Measurements from ENCODE around the gene SNX18. TPM values are rescaled to one million over a fixed set of nuclear protein-coding genes. Genes with fewer than 3 reads are reported as not detected.
"Not testable (repeated sequence)": the region's sequence is repeated elsewhere in the genome, so short reads cannot be mapped to it uniquely, and the experiment has no call there.

The SNX18 gene
- total RNA-seq, 2 donors from 2014 or later, result 4.3 to 11.6 TPM

GRCh38 chr5:54525692-54526091 is 8.1 kb downstream of the SNX18 start:
- Mint-ChIP-seq H3K4me3 (no peak overlapping the region), H3K27ac (no peak overlapping the region), H3K36me3 (ENCODE audit: low read depth) (no peaks in the 10 kb centered on the region), H3K4me1 (peaks cover 16% of the 10 kb centered on the region), H3K9me3 (no peaks in the 10 kb centered on the region), H3K27me3 (no peaks in the 10 kb centered on the region)
- ATAC-seq (replicated peaks), result no peak

GRCh38 chr5:54526604-54527288 is 9.2 kb downstream of the SNX18 start:
- ATAC-seq (replicated peaks), result no peak
- Mint-ChIP-seq H3K4me3 (no peak overlapping the region), H3K4me1 (peaks cover 19% of the 10 kb centered on the region), H3K27me3 (no peaks in the 10 kb centered on the region), H3K9me3 (no peaks in the 10 kb centered on the region), H3K27ac (no peak overlapping the region), H3K36me3 (ENCODE audit: low read depth) (no peaks in the 10 kb centered on the region)

- H3K27ac Mint-ChIP-seq, result no peak overlapping the region
- H3K27me3 Mint-ChIP-seq, result no peaks in the 10 kb centered on the region
- H3K4me1 Mint-ChIP-seq, result peaks cover 9% of the 10 kb centered on the region
- no peaks in the 10 kb centered on the region for H3K36me3 Mint-ChIP-seq (ENCODE audit: low read depth)
- no peak for ATAC-seq (replicated peaks)
- no peak overlapping the region for H3K4me3 Mint-ChIP-seq
- H3K9me3 Mint-ChIP-seq, result no peaks in the 10 kb centered on the region
These were observed 11.2 kb downstream of the SNX18 start for GRCh38 chr5:54528633-54529209.

- H3K36me3 Mint-ChIP-seq (ENCODE audit: low read depth), result no peaks in the 10 kb centered on the region
- H3K27ac Mint-ChIP-seq, result no peak overlapping the region
- H3K9me3 Mint-ChIP-seq, result no peaks in the 10 kb centered on the region
- no peak for ATAC-seq (replicated peaks)
- H3K4me1 Mint-ChIP-seq, result peaks cover 9% of the 10 kb centered on the region
- no peaks in the 10 kb centered on the region for H3K27me3 Mint-ChIP-seq
- no peak overlapping the region for H3K4me3 Mint-ChIP-seq
These were observed 12.0 kb downstream of the SNX18 start for GRCh38 chr5:54529565-54529964.

GRCh38 chr5:54531546-54531945 is 14.0 kb downstream of the SNX18 start:
- Mint-ChIP-seq H3K9me3 (no peaks in the 10 kb centered on the region), H3K27ac (no peak overlapping the region), H3K4me3 (no peak overlapping the region), H3K27me3 (no peaks in the 10 kb centered on the region), H3K4me1 (peaks cover 9% of the 10 kb centered on the region), H3K36me3 (ENCODE audit: low read depth) (no peaks in the 10 kb centered on the region)
- no peak for ATAC-seq (replicated peaks)

- Mint-ChIP-seq H3K9me3 (no peaks in the 10 kb centered on the region), H3K36me3 (ENCODE audit: low read depth) (no peaks in the 10 kb centered on the region)
These were observed 16.1 kb downstream of the SNX18 start for GRCh38 chr5:54533541-54534190.

GRCh38 chr5:54534191-54535004 is 16.8 kb downstream of the SNX18 start:
- Mint-ChIP-seq H3K27ac (peak overlapping the region; percentile 15), H3K36me3 (ENCODE audit: low read depth) (no peaks in the 10 kb centered on the region), H3K4me3 (no peak overlapping the region), H3K27me3 (no peaks in the 10 kb centered on the region), H3K9me3 (no peaks in the 10 kb centered on the region), H3K4me1 (peaks cover 16% of the 10 kb centered on the region)
- no peak for ATAC-seq (replicated peaks)

More at GRCh38 chr5:54533541-54534190, 16.1 kb downstream of the SNX18 start:
- H3K4me1 Mint-ChIP-seq, result peaks cover 16% of the 10 kb centered on the region
- ATAC-seq (replicated peaks), result no peak
- H3K27me3 Mint-ChIP-seq, result no peaks in the 10 kb centered on the region
- peak overlapping the region; percentile 15 for H3K27ac Mint-ChIP-seq
- H3K4me3 Mint-ChIP-seq, result no peak overlapping the region

- Mint-ChIP-seq H3K4me1 (peaks cover 16% of the 10 kb centered on the region), H3K36me3 (ENCODE audit: low read depth) (no peaks in the 10 kb centered on the region), H3K27ac (no peak overlapping the region), H3K4me3 (no peak overlapping the region), H3K27me3 (no peaks in the 10 kb centered on the region), H3K9me3 (no peaks in the 10 kb centered on the region)
- no peak for ATAC-seq (replicated peaks)
These were observed 17.7 kb downstream of the SNX18 start for GRCh38 chr5:54535149-54535844.

- not testable (repeated sequence) for H3K9me3 Mint-ChIP-seq; H3K27me3 Mint-ChIP-seq; H3K4me3 Mint-ChIP-seq; ATAC-seq (replicated peaks); H3K36me3 Mint-ChIP-seq (ENCODE audit: low read depth); H3K27ac Mint-ChIP-seq
- peaks cover 11% of the 10 kb centered on the region for H3K4me1 Mint-ChIP-seq
These were observed 18.8 kb downstream of the SNX18 start for GRCh38 chr5:54536375-54536774.

- H3K9me3 Mint-ChIP-seq; H3K27me3 Mint-ChIP-seq; H3K36me3 Mint-ChIP-seq (ENCODE audit: low read depth); ATAC-seq (replicated peaks); H3K4me1 Mint-ChIP-seq; H3K4me3 Mint-ChIP-seq; H3K27ac Mint-ChIP-seq: not testable (repeated sequence)
These were observed 19.3 kb downstream of the SNX18 start for GRCh38 chr5:54536861-54537260.

GRCh38 chr5:54537725-54538124 is 20.2 kb downstream of the SNX18 start:
- Mint-ChIP-seq H3K27ac (no peak overlapping the region), H3K27me3 (no peaks in the 10 kb centered on the region), H3K36me3 (ENCODE audit: low read depth) (peaks cover under 1% of the 10 kb centered on the region), H3K4me1 (peaks cover 12% of the 10 kb centered on the region), H3K9me3 (no peaks in the 10 kb centered on the region), H3K4me3 (no peak overlapping the region)
- no peak for ATAC-seq (replicated peaks)

GRCh38 chr5:54538156-54538555 is 20.6 kb downstream of the SNX18 start:
- peaks cover 12% of the 10 kb centered on the region for H3K4me1 Mint-ChIP-seq
- no peaks in the 10 kb centered on the region for H3K27me3 Mint-ChIP-seq
- no peak overlapping the region for H3K27ac Mint-ChIP-seq
- H3K9me3 Mint-ChIP-seq, result no peaks in the 10 kb centered on the region
- no peak for ATAC-seq (replicated peaks)
- no peak overlapping the region for H3K4me3 Mint-ChIP-seq
- peaks cover 5% of the 10 kb centered on the region for H3K36me3 Mint-ChIP-seq (ENCODE audit: low read depth)

- H3K9me3 Mint-ChIP-seq, result no peaks in the 10 kb centered on the region
- no peak for ATAC-seq (replicated peaks)
- H3K4me3 Mint-ChIP-seq, result no peak overlapping the region
- peaks cover 13% of the 10 kb centered on the region for H3K36me3 Mint-ChIP-seq (ENCODE audit: low read depth)
- H3K27ac Mint-ChIP-seq, result no peak overlapping the region
- peaks cover 12% of the 10 kb centered on the region for H3K4me1 Mint-ChIP-seq
- H3K27me3 Mint-ChIP-seq, result no peaks in the 10 kb centered on the region
These were observed 21.4 kb downstream of the SNX18 start for GRCh38 chr5:54539001-54539400.

GRCh38 chr5:54540286-54540685 is 22.7 kb downstream of the SNX18 start:
- Mint-ChIP-seq H3K9me3 (no peaks in the 10 kb centered on the region), H3K36me3 (ENCODE audit: low read depth) (peaks cover 17% of the 10 kb centered on the region), H3K4me3 (no peak overlapping the region)

More at GRCh38 chr5:54540286-54540685, 22.7 kb downstream of the SNX18 start:
- H3K27me3 Mint-ChIP-seq, result no peaks in the 10 kb centered on the region
- ATAC-seq (replicated peaks), result no peak
- H3K27ac Mint-ChIP-seq, result no peak overlapping the region
- H3K4me1 Mint-ChIP-seq, result peaks cover 12% of the 10 kb centered on the region

Data from activated T-helper 17 cell treated with anti-CD3 and anti-CD28 coated beads, Interleukin-2, amount 50 U/mL, for 72 hours (primary cell).